ENCODE measurements around the gene IL12A.

DNA sequence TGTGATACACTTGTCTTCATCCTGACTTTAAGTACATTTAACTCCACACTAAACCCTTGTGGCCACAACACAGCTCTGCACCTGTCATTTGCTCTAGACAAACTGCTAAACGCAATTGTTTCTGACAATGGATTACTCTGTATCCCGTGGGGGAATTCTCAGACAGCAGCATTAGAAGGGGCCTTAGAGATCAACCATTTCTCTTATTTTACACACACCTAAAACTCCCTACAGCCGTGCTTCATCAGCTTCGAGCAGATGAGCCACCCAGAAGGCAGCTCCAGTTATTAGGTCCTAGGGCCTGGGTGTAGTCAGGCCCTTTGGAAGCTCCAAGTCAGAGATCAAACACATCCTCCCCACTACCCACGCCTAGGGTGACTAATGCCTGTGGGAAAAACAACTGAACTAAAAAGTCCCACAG is 1.3 kb upstream of the IL12A start:
- TF ChIP-seq, protein P1, sequence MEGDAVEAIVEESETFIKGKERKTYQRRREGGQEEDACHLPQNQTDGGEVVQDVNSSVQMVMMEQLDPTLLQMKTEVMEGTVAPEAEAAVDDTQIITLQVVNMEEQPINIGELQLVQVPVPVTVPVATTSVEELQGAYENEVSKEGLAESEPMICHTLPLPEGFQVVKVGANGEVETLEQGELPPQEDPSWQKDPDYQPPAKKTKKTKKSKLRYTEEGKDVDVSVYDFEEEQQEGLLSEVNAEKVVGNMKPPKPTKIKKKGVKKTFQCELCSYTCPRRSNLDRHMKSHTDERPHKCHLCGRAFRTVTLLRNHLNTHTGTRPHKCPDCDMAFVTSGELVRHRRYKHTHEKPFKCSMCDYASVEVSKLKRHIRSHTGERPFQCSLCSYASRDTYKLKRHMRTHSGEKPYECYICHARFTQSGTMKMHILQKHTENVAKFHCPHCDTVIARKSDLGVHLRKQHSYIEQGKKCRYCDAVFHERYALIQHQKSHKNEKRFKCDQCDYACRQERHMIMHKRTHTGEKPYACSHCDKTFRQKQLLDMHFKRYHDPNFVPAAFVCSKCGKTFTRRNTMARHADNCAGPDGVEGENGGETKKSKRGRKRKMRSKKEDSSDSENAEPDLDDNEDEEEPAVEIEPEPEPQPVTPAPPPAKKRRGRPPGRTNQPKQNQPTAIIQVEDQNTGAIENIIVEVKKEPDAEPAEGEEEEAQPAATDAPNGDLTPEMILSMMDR (conservative IDR thresholded peaks at IDR 0.05), result 0 out of 2 replicates have a peak, but pooled peaks have one; percentile 0
- no peak for TF ChIP-seq ZFX (IDR thresholded peaks at IDR 0.05)
